HG03039 (cell line): ENCODE results near the gene TTC4.

ENCODE experiments used
- ATAC-seq: cut with Tn5 transposase; IDR thresholded peaks from one replicate; pipeline ENCODE4 v1.9.1; 2021; ENCODE audit warnings: mild to moderate bottlenecking, moderate library complexity; ENCODE audit not compliant: unreplicated experiment

Gene TTC4

DNA sequence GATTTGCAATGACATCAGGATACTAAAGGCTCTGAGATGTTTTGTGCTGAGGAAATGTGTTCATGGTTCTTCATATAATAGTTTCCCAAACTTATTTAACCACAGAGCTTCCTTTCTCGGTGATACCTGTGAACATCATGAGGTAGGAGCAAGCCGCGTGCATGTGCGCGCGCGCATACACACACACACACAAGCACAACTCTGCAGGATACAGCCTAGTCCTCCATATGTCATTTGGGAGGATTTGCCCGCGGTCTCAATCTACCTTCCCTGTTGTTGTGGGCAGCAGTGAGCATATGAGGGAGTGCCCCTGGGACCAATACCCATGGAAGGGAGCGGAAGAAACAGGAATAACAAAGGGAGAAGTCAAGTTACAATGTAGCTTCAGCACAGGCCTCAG, 12.2 kb upstream of the TTC4 start:
- ATAC-seq: no peak

DNA sequence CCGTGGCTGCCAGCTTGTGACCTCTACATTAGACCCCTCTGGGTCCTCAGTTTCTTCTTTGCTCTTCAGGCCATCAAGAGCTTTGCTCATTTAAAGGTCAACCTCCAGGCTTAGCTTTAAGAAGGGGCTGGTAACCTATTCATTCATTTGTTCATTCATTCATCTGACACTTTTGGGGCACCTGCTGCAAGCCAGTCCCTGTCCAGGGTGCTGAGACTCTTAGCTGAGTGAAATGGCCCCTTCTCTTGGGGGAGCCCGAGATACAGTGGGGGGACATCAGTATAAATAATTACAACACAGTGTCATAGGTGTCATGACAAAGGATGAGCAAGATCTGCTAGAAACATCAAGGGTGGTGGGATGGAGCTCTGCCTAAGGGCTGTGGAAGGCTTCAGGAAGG, 10.5 kb upstream of the TTC4 start:
- no peak for ATAC-seq

DNA sequence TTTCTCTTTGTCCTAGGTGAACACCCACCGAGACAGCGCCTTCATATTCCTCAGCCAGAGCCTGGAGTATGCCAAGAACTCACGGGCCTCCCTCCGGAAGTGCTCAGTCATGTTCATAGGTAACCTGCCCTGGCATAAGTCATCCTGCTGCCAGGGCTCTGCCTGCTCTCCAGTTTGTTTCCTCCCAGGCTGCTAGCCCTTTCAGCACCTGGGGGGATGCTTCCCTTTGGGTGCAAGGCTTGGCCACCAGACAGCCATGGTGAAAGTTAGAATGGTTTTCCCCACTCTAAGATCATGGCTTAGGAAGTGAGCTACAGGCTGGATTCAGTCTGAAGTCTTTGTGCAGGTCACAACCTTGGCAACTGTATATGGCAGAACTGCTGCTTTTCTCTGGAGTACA, 9.2 kb upstream of the TTC4 start:
- ATAC-seq: no peak

DNA sequence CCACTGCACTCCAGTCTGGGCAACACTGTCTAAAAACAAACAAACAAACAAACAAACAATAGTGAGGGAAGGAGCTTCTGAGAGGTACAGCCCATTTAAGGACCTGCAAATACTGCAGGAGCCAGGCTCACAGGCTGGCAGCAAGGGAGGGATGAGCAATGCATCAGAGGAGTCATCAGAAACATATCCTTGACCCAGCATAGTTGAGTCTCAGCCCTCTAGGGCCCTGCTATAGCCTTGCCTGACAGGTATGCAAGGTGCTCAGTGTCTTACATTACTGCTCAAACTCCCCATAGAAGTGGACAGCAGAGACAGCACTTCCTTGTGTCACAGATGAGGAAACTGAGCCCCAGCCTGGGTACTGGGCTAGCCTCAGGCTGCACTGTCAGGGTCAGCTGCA, 7.3 kb upstream of the TTC4 start:
- no peak for ATAC-seq

DNA sequence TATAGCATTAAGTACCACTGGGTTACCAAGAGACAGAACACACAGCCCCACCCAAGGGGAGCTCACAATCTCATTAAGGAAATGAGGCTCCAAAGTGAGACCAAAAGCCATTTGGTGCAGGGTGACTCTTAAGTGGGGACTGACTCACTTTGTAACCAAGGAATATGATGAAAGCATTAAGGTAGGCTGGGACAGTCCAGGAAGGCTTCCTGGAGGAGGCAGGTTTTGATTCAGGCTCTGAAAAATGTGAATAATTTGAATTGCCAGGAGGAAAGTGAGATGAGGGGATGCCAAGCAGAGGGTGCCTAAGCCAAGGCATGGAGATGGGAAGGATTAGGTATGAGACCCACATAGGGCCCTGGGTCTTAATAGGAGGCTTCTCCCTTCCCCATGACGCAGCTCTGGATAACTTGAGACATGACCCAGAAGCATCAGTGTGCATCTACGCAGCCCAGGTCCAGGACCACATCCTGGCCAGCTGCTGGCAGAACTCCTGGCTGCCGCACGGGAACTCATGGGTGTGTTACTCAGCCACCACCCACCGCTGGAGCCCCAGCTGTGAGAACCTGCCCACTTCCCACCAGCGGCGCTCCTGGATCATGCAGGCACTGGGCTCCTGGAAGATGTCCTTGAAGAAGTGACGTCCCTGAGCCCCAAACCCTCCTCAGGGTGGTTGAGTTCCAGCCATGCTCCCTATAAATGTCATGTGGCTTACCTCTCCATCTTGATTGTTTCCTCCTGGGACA, 5.9 kb upstream of the TTC4 start:
- no peak for ATAC-seq

GRCh38 chr1:54710434-54710833, 5.2 kb upstream of the TTC4 start:
- no peak for ATAC-seq

GRCh38 chr1:54710841-54711240, 4.8 kb upstream of the TTC4 start:
- ATAC-seq: no peak

DNA sequence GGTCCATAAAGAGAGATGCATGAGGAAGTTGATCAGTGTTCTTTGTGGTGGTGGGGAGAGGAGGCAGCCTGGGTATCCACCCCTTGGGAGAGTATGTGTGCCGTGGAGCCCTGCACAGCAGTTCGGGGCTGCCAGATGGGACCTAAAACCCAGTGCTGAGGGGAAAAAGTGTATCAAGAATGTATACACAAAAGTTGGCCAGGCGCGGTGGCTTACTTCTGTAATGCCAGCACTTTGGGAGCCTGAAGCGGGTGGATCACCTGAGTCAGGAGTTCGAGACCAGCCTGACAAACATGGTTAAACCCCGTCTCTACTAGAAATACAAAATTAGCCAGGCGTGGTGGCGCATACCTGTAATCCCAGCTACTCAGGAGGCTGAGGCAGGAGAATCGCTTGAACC, 4.1 kb upstream of the TTC4 start:
- no peak for ATAC-seq

GRCh38 chr1:54714881-54715492, 674 bp upstream of the TTC4 start:
- ATAC-seq: no peak

DNA sequence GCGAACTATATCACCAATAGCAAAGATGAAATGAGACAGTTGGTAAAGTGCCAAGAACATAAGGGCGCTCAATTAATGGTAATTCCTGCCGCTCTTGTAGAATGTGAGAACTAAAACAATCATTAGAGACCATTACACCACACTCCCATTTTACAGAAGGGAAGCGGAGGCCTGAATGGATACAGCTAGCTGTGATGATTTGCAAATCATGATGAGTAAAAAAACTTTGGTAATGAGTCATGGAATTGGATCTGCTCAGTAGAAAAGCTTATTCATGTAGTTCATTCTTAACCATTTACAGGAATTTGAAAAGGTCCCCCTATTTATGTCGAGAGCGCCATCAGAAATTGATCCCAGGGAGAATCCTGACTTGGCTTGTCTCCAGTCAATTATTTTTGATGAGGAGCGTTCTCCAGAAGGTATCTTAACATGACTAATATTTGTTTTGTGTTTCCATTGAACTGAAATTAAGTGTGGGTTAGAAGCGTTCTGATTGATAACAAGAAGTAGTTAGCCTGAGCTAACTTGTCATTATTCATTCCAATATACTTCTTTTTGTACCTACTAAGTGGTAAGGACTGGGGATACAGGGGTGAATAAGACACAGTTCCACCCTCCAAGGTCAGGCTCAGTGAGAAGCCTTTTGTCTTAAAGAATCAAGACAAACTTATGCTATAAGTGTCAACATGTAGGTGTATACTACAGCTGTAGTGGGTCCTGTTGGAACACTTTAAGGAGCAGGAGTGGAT, 812 bp downstream of the TTC4 start:
- no peak for ATAC-seq

DNA sequence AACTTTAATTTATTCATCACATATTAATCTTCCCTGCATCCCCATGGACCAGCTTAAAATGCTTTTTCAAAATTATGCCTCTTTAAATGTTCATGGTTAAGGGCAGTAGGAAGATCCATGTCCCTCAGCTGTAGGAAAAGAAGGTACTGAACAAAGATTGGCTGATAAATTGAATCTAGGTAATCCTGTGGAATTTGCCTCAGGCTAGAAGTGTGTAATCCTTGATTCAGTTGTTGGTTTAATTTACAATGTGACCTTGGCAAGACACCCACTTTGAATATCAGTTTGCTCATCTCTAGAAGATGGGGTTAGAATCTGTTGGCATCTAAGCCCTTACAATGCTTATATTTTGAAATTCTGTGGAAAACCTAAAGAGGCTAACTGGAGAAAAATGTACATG, 6.1 kb downstream of the TTC4 start:
- ATAC-seq: no peak

DNA sequence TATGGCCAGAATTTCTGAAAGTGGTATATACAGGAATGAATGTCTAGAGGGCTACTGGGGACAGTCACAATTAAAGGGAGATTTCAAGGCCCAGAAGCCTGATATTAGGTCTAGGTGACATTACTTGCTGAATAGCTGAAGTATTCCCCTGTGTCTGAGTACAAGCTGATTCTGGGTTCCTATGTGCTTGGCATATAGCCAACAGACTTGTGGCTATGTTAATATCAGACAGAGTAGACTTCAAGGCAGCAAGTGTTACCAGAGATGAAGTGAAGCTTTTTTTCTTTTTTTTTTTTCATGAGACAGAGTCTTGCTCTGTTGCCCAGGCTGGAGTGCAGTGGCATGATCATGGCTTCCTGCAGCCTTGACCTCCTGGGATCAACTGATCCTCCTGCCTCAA, 8.3 kb downstream of the TTC4 start:
- ATAC-seq: no peak

GRCh38 chr1:54724771-54725170, 9.1 kb downstream of the TTC4 start:
- no peak for ATAC-seq

DNA sequence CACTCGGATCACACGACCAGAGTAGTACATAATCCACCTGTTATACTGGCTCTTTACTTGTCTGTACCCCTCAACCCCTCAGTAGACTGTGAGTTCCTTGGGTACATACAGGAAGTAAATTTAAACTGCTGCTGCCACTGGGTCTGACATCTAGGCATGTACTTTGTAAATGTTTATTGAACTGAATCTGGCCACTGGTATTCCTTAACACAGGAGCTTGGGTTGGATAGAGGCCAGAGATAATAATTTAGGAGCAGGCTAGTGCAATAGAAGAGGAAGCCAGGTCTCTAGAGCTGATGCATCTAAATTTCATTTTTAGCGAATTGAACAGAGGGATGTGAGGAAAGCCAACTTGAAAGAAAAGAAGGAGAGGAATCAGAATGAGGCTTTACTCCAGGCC, 12.4 kb downstream of the TTC4 start:
- ATAC-seq: no peak

GRCh38 chr1:54736685-54737084, 21.0 kb downstream of the TTC4 start:
- no peak for ATAC-seq

GRCh38 chr1:54738244-54738643, 22.6 kb downstream of the TTC4 start:
- no peak for ATAC-seq

- no peak for ATAC-seq
These were observed 25.9 kb downstream of the TTC4 start for GRCh38 chr1:54741531-54741930.

DNA sequence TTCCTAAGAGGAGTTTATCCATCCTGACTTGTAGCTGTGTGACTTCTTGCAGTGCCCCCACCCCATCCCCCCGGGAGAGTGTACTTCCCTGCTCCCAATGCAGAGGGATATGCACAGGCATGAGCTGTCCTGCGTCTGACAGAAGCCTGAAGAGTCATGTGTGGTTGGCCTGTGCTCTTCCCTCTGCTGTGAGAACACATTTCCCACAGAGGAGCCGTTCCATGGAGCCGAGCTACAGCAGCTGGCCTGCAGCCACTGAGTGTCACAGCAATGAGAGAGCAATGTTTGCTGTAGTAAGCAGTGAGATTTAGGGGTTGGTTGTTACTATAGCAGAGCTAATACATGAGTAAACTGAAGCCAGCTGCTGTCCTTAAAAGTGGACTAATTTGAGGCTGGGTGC, 26.6 kb downstream of the TTC4 start:
- ATAC-seq: no peak

DNA sequence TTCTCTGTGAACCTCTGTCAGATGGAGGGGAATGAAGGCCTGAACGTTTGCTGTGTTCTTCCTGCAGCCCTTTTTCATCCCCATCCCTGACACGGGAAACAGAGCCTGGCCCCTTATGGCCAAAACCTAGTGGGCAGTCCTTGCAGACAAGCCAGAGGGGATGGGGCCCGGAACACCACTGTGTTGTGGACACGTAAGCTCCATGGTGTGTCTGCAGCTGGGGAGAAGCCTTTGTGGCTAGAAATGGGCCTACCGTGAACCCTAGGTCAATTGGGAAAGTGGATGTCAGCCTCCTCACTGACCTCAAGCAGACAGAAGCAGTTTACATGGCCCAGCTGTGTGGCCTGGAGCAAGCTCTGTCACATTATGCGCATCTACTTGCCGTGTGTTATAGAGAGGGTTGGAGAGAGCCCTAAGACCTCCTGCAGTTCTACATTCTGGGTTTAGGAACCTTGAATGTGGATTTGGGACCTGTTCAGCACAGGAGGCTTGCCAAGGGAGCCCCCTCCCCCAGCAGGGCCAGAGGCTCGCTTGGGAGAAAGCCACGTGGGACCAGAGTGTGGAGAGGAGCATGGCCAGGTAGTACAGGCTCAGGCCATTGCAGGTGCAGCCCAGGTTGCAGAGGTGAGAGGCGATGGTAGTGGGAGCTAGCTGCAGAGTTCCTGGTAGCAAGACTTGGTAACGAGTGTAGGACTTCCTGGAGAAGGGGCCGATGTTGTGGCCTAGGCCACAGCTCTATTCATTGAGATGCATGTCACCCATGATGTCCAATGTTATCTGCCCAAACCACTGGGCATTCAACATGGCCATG, 28.0 kb downstream of the TTC4 start:
- no peak for ATAC-seq

- ATAC-seq: no peak
These were observed 29.0 kb downstream of the TTC4 start for GRCh38 chr1:54744696-54745095.

DNA sequence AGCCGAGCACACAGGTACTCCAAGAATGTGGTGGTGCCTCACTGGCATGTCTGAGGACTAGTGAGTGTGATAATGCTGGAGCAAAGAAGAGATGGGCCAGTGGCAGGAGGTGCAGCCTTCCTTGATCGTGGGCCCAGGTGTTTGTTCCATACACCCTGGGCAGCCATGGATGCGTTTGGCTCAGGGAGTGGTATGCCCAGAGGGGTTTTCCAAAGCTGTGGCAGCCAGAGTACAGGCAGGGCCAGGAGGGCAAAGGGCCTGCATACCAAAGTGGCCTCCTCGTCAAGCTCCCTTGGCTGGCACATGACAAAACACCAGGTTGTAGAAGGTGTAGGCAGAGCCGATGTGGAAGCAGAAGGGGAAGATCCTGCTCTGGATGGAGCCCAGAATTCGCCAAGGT, 29.6 kb downstream of the TTC4 start:
- ATAC-seq: no peak
